ENCODE results near the gene CRIP3.

- TF ChIP-seq CTCF (IDR thresholded peaks at IDR 0.05; ENCODE audit: insufficient read depth, low read length, poor library complexity, severe bottlenecking) (no peak), EZH2phosphoT487 (conservative IDR thresholded peaks at IDR 0.05; ENCODE audit: low read length) (no peak)
These were observed 5.2 kb upstream of the CRIP3 start for GRCh38 chr6:43313813-43314212.

Data from SU-DHL-6 (cell line).